GM12801 (cell line): ENCODE results near the gene FAM72B.
"Not testable (repeated sequence)": the region's sequence is repeated elsewhere in the genome, so short reads cannot be mapped to it uniquely, and the experiment has no call there.

ENCODE experiments used
- TF ChIP-seq, protein P1 (sequence below): IDR thresholded peaks from one replicate; pipeline ENCODE4 v1.5.1; 2011; ENCODE audit warnings: control low read depth; ENCODE audit not compliant: insufficient read length; ENCODE audit errors: extremely low read depth

FAM72B gene

DNA sequence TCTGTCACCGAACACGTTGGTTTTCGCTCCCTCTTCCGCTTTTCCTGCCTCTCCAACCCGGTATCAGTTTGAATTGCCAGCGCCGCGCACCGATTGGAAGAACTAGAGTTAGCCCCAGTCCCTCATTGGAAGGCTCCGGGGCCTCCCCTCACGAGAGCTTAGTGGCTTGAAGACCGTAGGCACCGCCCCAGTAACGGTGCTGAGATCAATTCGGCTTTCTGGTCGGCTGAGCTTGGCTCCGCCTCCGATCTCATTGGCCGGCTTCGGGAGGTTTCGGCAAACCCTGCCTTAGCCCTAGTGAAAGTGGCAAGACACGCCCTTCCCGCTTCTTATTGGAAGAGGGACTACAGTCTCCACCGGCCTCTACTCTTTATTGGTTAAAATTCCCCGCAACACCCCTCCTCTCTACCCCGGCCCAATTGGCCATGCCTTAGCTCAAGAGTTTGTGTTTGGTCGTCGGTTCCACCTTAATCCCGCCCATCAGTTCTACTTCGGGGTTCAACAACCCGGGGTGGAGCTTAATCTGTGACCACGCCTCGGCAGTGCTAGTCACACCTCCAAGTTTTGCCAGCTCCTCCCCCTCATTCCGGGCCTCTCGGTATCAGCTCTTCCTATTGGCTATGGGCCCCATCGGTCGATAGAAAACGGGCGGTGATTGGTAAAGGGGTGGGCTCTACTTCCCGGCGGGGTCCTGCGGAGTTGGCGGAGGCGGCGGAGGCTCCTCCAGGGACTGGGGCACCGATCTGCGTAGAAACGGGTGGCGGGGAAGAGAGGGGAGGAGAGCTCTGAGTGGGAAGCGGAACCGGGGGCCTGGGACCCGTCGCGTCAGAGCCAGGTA, at the start of gene FAM72B, which contains the start of gene SRGAP2C:
TSS of gene FAM72B (minus strand) at position 51 of the 838 bp plus-strand sequence. CDS start 851 bp downstream, outside the sequence.
TSS of gene SRGAP2C (plus strand) at position 686 of the 838 bp plus-strand sequence. CDS start 2,472 bp downstream, outside the sequence.
- TF ChIP-seq, protein P1, sequence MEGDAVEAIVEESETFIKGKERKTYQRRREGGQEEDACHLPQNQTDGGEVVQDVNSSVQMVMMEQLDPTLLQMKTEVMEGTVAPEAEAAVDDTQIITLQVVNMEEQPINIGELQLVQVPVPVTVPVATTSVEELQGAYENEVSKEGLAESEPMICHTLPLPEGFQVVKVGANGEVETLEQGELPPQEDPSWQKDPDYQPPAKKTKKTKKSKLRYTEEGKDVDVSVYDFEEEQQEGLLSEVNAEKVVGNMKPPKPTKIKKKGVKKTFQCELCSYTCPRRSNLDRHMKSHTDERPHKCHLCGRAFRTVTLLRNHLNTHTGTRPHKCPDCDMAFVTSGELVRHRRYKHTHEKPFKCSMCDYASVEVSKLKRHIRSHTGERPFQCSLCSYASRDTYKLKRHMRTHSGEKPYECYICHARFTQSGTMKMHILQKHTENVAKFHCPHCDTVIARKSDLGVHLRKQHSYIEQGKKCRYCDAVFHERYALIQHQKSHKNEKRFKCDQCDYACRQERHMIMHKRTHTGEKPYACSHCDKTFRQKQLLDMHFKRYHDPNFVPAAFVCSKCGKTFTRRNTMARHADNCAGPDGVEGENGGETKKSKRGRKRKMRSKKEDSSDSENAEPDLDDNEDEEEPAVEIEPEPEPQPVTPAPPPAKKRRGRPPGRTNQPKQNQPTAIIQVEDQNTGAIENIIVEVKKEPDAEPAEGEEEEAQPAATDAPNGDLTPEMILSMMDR = not testable (repeated sequence)
